Thyroid gland (tissue), 4 donors: ENCODE data around the gene FADD. TPM values are rescaled to one million over a fixed set of nuclear protein-coding genes. Genes with fewer than 3 reads are reported as not detected.

Experiments used
- DNase-seq, 2 donors: peaks; one replicate each; pipeline ENCODE4 v3.0.0-alpha.2; 2019
- H3K27ac ChIP-seq, 3 donors: fragments of 200-600 bp; sonication (generic); 1 replicate in 2 of 3; 2 replicates in 1 of 3; pipeline ENCODE4 v1.5.1; 2016 to 2019; ENCODE audit warnings: mild to moderate bottlenecking in 1 of 3, moderate library complexity in 1 of 3
- H3K27me3 ChIP-seq: fragments of 200-600 bp; sonication (generic); one replicate; pipeline ENCODE4 v1.5.1; 2019
- H3K36me3 ChIP-seq, 2 donors: fragments of 200-600 bp; sonication (generic); one replicate each; pipeline ENCODE4 v1.5.1; 2016 to 2019
- H3K4me1 ChIP-seq, 2 donors: fragments of 200-600 bp; sonication (generic); one replicate each; pipeline ENCODE4 v1.5.1; 2017 to 2019
- H3K4me3 ChIP-seq, 3 donors: fragments of 200-600 bp; sonication (generic); replicated peaks in 1 of 3; 1 replicate in 2 of 3; 2 replicates in 1 of 3; pipeline ENCODE4 v1.5.1; 2016; ENCODE audit warnings: mild to moderate bottlenecking in 1 of 3
- H3K9me3 ChIP-seq: fragments of 200-600 bp; sonication (generic); one replicate; pipeline ENCODE4 v1.5.1; 2017
- POLR2A ChIP-seq, 2 donors: fragments of 450-650 bp; IDR thresholded peaks; one replicate each; pipeline ENCODE4 v1.6.1; 2017; ENCODE audit warnings: antibody characterized with exemption in 2 of 2, mild to moderate bottlenecking in 2 of 2, moderate library complexity in 1 of 2
- WGBS, 2 donors: methylation state at CpG; one replicate each; pipeline ENCODE4 v1.1.5; 2017; 5-methylcytosine and 5-hydroxymethylcytosine counted together
- intact Hi-C: fragments of 100-400 bp; cut with DNase I; formaldehyde crosslinking; loops from one replicate; pipeline ENCODE4 v1.15.1; 2023
- total RNA-seq, 4 donors: library from RNA; depleted of rRNA; stranded (reverse); fragments of >200 nt; gene quantifications; one replicate each; pipeline ENCODE4 v1.2.3, GENCODE V29; 2016
- TF ChIP-seq, protein P1 (sequence below), 6 experiments: fragments of 200-600 bp in 3 of 6; fragments of 450-650 bp in 3 of 6; sonication (generic) in 3 of 6; IDR thresholded peaks; one replicate each; pipeline ENCODE4 v1.5.1; 2016 to 2019; ENCODE audit warnings: antibody characterized with exemption in 6 of 6, mild to moderate bottlenecking in 2 of 6, inconsistent platforms in 1 of 6, moderate library complexity in 1 of 6

Gene FADD
- total RNA-seq, 4 donors from 2014 or later, result 18.1 to 32.6 (median 21.1) TPM

DNA sequence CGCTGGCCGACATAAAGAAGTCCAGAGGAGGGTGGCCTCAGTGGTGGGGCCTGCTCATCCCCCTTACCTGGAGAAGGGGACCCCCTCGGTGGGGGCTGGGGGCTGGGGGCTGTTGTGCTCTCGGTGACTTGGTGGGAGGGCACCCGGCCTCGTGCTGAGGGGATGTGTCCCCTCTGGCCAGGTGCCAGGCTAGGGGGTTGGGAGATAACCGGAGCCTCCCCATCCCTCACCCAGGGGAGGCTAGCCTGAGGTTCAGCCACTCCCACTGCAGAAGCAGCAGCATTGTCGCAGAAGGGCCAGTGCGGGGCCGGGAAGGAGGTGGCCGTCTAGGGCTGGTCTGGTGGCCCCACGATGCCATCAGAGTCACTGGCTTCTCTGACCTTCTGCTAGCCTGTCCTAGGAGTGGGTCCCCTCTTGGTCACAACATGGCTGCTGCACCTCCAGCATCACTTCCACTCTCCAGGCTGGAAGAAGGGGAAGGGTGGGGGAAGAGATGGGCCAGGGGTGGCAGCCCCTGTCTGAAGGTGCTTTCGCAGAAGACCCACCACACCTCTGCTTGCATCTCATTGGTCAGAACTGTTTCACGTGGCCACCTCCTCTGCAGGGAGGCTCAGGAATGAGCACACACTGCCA is 44.2 kb upstream of the FADD start:
- H3K9me3 ChIP-seq, result no peaks in the 10 kb centered on the region
- DNase-seq, result no peak
- intact Hi-C loops, result no loop called here
- WGBS, 2 donors, result 90 to 99% methylated on average over 5 to 11 of the region's 14 CpGs
- no peaks in the 10 kb centered on the region for H3K4me1 ChIP-seq
- TF ChIP-seq POLR2A (IDR thresholded peaks at IDR 0.05), result no peak
- H3K27ac ChIP-seq, result no peak overlapping the region
- no peaks in the 10 kb centered on the region for H3K27me3 ChIP-seq
- no peaks in the 10 kb centered on the region for H3K36me3 ChIP-seq
- no peak overlapping the region for H3K4me3 ChIP-seq

DNA sequence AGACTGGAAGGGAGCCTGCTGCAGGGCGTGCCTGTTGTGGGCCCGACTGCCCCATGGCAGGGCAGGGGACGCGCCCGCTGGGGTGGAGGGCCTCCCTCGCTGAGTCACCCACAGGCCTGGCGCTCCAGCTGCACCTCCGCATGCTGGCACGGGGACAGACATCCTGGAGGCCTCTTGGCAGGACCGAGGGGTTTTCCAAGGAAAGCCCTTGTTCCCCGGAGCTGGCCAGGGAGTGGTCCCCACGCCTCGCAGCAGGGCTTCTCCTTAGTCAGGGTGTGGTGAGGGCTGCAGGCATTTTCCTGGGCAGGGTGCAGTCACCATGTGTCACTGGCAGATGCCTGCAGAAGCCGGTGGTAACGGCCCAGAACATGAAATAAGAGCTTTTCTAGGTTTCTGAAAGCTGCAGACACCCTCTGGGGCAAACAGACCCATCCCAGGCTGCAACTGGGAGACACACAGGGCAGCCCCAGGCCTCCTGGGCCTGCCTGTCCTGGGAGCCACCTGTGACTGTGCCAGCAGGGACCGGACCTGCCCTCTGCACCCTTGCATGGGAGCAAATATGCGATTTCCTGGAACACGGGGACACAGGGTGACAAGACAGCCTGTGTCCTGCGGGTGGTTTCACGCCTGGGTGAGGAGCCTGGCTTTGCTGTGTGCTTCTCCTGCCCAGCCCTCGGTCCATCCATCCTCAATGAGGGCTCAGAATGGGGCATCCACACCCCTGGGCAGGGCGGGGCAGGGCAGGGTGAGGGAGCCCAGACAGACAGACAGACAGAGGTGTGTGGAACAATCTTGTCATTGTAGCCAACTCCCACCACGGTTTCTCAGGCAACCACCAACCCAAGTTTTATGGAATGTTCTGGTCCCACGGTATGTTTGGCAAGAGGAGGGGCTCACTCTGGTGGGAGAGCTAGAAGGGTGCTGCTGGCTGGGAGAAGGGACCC is 43.2 kb upstream of the FADD start:
- Histone ChIP-seq H3K27me3 (no peaks in the 10 kb centered on the region), H3K4me1 (no peaks in the 10 kb centered on the region), H3K4me3 (no peak overlapping the region), H3K36me3 (no peaks in the 10 kb centered on the region), H3K9me3 (no peaks in the 10 kb centered on the region), H3K27ac (no peak overlapping the region)
- whole genome bisulfite sequencing, 2 donors, result 68 to 93% methylated on average over 9 to 14 of the region's 24 CpGs
- intact Hi-C loops, result no loop called here
- no peak for TF ChIP-seq POLR2A (IDR thresholded peaks at IDR 0.05)
- TF ChIP-seq, protein P1, sequence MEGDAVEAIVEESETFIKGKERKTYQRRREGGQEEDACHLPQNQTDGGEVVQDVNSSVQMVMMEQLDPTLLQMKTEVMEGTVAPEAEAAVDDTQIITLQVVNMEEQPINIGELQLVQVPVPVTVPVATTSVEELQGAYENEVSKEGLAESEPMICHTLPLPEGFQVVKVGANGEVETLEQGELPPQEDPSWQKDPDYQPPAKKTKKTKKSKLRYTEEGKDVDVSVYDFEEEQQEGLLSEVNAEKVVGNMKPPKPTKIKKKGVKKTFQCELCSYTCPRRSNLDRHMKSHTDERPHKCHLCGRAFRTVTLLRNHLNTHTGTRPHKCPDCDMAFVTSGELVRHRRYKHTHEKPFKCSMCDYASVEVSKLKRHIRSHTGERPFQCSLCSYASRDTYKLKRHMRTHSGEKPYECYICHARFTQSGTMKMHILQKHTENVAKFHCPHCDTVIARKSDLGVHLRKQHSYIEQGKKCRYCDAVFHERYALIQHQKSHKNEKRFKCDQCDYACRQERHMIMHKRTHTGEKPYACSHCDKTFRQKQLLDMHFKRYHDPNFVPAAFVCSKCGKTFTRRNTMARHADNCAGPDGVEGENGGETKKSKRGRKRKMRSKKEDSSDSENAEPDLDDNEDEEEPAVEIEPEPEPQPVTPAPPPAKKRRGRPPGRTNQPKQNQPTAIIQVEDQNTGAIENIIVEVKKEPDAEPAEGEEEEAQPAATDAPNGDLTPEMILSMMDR (IDR thresholded peaks at IDR 0.05), result no peak
- DNase-seq, result no peak

DNA sequence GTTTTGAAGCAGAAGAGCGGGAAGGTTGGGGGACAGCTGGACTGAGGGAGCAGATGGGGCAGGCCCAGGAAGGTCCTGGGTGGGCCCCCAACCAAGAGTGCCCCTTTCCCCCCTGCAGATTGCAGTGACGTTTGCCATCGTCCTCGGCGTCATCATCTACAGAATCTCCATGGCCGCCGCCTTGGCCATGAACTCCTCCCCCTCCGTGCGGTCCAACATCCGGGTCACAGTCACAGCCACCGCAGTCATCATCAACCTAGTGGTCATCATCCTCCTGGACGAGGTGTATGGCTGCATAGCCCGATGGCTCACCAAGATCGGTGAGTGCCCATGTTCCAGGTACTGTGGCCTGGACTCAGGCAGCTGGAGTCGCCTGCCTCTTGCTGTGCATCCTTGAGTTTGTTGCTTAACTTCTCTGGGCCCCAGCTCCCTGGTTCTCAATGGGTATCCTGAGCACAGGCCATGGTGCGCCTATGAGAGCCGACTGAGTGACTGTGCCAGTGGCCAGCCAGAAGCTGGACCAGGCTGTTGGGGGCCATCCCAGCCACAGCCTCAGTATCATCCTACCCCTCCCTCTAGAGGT is 42.0 kb upstream of the FADD start:
- intact Hi-C loops, result no loop called here
- H3K36me3 ChIP-seq, result no peaks in the 10 kb centered on the region

DNA sequence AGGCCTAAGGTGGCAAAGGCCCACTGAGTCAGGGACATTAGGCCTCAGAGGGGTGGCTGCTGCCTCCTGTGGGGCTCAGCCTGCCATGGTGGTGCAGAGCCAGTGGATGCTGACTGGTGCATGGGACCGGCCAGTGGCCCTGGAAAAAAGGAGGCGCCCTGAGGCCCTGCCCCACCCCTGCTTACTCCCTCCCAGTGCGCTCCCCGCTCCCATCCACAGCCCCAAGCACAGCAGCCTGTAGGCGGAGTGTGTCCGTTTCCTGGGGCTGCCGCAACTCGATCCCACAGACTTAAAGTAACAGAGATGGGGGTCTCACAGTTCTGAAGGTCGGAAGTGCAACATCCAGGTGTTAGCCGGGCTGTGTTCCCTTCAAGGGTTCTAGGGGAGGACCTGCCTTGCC is 38.4 kb upstream of the FADD start:
- H3K4me3 ChIP-seq, result no peak overlapping the region
- no peaks in the 10 kb centered on the region for H3K27me3 ChIP-seq
- intact Hi-C loops, result no loop called here
- H3K4me1 ChIP-seq, result no peaks in the 10 kb centered on the region
- no peaks in the 10 kb centered on the region for H3K9me3 ChIP-seq
- TF ChIP-seq POLR2A (IDR thresholded peaks at IDR 0.05), result no peak
- TF ChIP-seq, protein P1 (IDR thresholded peaks at IDR 0.05), result no peak
- WGBS, 2 donors, result 86 to 97% methylated on average over 4 to 9 of the region's 10 CpGs
- H3K36me3 ChIP-seq, result peaks cover 4 to 11% of the 10 kb centered on the region in 2 donors
- no peak overlapping the region for H3K27ac ChIP-seq
- DNase-seq, result no peak

More for the DNA sequence above, 42.0 kb upstream of the FADD start:
- Histone ChIP-seq H3K27me3 (no peaks in the 10 kb centered on the region), H3K4me3 (no peak overlapping the region), H3K9me3 (no peaks in the 10 kb centered on the region), H3K27ac (no peak overlapping the region), H3K4me1 (no peaks in the 10 kb centered on the region)
- TF ChIP-seq, protein P1 (IDR thresholded peaks at IDR 0.05), result no peak
- no peak for DNase-seq
- 94 to 96% methylated on average over 17 of the region's 17 CpGs for WGBS, 2 donors

- no peak for DNase-seq
- 90 to 91% methylated on average over 9 of the region's 9 CpGs for WGBS, 2 donors
- no peaks in the 10 kb centered on the region for H3K4me1 ChIP-seq
- H3K27me3 ChIP-seq, result no peaks in the 10 kb centered on the region
- peaks cover 4 to 16% of the 10 kb centered on the region in 2 donors for H3K36me3 ChIP-seq
- H3K4me3 ChIP-seq, result no peak overlapping the region
- intact Hi-C loops, result no loop called here
- TF ChIP-seq, protein P1 (IDR thresholded peaks at IDR 0.05), result no peak
- TF ChIP-seq POLR2A (IDR thresholded peaks at IDR 0.05), result no peak
- H3K27ac ChIP-seq, result no peak overlapping the region
- no peaks in the 10 kb centered on the region for H3K9me3 ChIP-seq
These were observed 36.0 kb upstream of the FADD start for GRCh38 chr11:70167120-70167519.
